Measurements from ENCODE around the gene ALKBH5.

ALKBH5 gene

GRCh38 chr17:18187821-18188761, 4.5 kb downstream of the ALKBH5 start:
- Histone ChIP-seq H3K4me1 (ENCODE audit: control insufficient read depth, insufficient read depth, low read length) (peaks cover 35% of the 10 kb centered on the region), H3K36me3 (ENCODE audit: control insufficient read depth in 2 of 2, insufficient read depth in 1 of 2, low read length in 2 of 2) (peaks cover 36 to 77% of the 10 kb centered on the region in 2 experiments), H3K27ac (ENCODE audit: extremely low read depth, low read depth, low read length) (0 out of 2 replicates have a peak overlapping the region, but pooled peaks have one; percentile 32), H3K4me3 (ENCODE audit: low read depth, low read length) (no peak overlapping the region; the same call in 1 of the 2 replicates), H3K9me3 (ENCODE audit: control insufficient read depth, insufficient read depth, low read depth, low read length) (no peaks in the 10 kb centered on the region)
- TF ChIP-seq PRDM10 (tag by site-specific recombination; IDR thresholded peaks at IDR 0.05) (peak; percentile 83), HIC1 (tag by site-specific recombination; IDR thresholded peaks at IDR 0.05) (0 out of 2 replicates have a peak, but pooled peaks have one; percentile 19), ZNF292 (tag by site-specific recombination; IDR thresholded peaks at IDR 0.05; ENCODE audit: borderline replicate concordance, low read depth) (no peak), MEIS1 (CRISPR knock-in tag; IDR thresholded peaks at IDR 0.05; ENCODE audit: borderline replicate concordance) (no peak), ZNF174 (tag by site-specific recombination; IDR thresholded peaks at IDR 0.05) (no peak), KLF1 (tag by site-specific recombination; IDR thresholded peaks at IDR 0.05) (no peak), ZNF660 (tag by site-specific recombination; IDR thresholded peaks at IDR 0.05) (no peak), ZNF416 (tag by site-specific recombination; IDR thresholded peaks at IDR 0.05) (no peak), ZNF48 (tag by site-specific recombination; IDR thresholded peaks at IDR 0.05) (no peak), OSR2 (tag by site-specific recombination; IDR thresholded peaks at IDR 0.05) (peak; percentile 32; the same call in 1 of the 2 replicates), ZNF747 (tag by site-specific recombination; IDR thresholded peaks at IDR 0.05) (no peak), ZNF2 (tag by site-specific recombination; IDR thresholded peaks at IDR 0.05) (no peak)
- POLR2A ChIA-PET = no interaction called here
- CTCF ChIA-PET = interaction anchor here (1.1 to 1.2 kb wide), 2 partner anchors 15 to 46 kb away, joined by 3 read pairs; no protein-coding TSS in a partner anchor

DNA sequence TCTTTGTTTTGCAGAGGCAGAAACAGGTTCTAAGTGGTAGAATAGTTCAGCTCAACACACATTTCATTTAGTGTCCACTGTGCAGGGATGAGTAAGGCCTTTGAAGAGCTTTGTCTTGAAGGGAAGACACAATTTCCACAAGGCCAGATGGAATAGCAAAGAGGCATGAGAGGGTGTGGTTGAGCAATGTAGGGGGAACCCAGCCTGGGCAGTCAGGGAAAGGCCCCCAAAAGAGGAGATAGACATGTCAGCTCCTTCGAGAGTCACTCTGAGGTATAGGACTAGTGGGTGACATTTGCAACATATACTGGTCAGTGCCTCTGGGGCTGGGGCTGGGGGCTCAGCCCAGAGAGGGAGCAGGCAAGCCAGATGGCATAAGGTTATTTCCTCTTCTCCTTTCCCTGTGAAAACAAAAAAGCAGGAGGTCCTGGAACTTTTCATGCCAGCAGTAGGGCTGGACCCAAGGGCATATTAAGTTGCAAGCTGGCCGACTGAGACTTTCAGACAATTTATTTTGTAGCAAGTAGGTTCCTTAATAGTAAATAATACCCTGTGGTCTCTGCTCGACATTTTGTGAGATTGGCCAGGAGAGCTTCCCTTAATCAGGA, 7.1 kb downstream of the ALKBH5 start:
- peaks cover 55 to 87% of the 10 kb centered on the region in 2 experiments for H3K36me3 ChIP-seq (ENCODE audit: control insufficient read depth in 2 of 2, insufficient read depth in 1 of 2, low read length in 2 of 2)
- ChIA-PET CTCF (interaction anchor here (0.6 to 1.4 kb wide), 8 partner anchors 8 to 770 kb away, joined by 3 to 6 read pairs (median 4); no protein-coding TSS in a partner anchor), POLR2A (interaction anchor here (1.6 kb wide), 1 partner anchor 10 kb away, joined by 5 read pairs; no protein-coding TSS in a partner anchor)
- H3K4me1 ChIP-seq (ENCODE audit: control insufficient read depth, insufficient read depth, low read length) = peaks cover 35% of the 10 kb centered on the region
- TF ChIP-seq, protein P1, sequence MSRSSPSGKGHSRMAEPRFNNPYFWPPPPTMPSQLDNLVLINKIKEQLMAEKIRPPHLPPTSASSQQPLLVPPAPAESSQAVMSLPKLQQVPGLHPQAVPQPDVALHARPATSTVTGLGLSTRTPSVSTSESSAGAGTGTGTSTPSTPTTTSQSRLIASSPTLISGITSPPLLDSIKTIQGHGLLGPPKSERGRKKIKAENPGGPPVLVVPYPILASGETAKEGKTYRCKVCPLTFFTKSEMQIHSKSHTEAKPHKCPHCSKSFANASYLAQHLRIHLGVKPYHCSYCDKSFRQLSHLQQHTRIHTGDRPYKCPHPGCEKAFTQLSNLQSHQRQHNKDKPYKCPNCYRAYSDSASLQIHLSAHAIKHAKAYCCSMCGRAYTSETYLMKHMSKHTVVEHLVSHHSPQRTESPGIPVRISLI (tag by site-specific recombination; IDR thresholded peaks at IDR 0.05) = 0 out of 2 replicates have a peak, but pooled peaks have one; percentile 64
- TF ChIP-seq, protein P2, sequence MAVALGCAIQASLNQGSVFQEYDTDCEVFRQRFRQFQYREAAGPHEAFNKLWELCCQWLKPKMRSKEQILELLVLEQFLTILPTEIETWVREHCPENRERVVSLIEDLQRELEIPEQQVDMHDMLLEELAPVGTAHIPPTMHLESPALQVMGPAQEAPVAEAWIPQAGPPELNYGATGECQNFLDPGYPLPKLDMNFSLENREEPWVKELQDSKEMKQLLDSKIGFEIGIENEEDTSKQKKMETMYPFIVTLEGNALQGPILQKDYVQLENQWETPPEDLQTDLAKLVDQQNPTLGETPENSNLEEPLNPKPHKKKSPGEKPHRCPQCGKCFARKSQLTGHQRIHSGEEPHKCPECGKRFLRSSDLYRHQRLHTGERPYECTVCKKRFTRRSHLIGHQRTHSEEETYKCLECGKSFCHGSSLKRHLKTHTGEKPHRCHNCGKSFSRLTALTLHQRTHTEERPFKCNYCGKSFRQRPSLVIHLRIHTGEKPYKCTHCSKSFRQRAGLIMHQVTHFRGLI (tag by site-specific recombination; IDR thresholded peaks at IDR 0.05) = no peak
- H3K9me3 ChIP-seq (ENCODE audit: control insufficient read depth, insufficient read depth, low read depth, low read length) = no peaks in the 10 kb centered on the region
- peak overlapping the region; percentile 3; the same call in 1 of the 2 replicates for H3K27ac ChIP-seq (ENCODE audit: extremely low read depth, low read depth, low read length)
- no peak overlapping the region for H3K4me3 ChIP-seq (ENCODE audit: low read depth, low read length)

Measured in HEK293 (cell line).